Measurements from ENCODE around the gene DSCAML1.

Gene DSCAML1

GRCh38 chr11:117511483-117511930 lies 285.5 kb downstream of the DSCAML1 start:
- no peak for DNase-seq

- no peak for DNase-seq
Observed at GRCh38 chr11:117510646-117511045, 286.4 kb downstream of the DSCAML1 start.

- no peak for DNase-seq
Observed at GRCh38 chr11:117509543-117509942, 287.5 kb downstream of the DSCAML1 start.

GRCh38 chr11:117506971-117507370 lies 290.0 kb downstream of the DSCAML1 start:
- DNase-seq, result no peak

- DNase-seq, result no peak
Observed at GRCh38 chr11:117505285-117505970, 291.6 kb downstream of the DSCAML1 start.

GRCh38 chr11:117502779-117503100 lies 294.3 kb downstream of the DSCAML1 start:
- DNase-seq, result no peak

GRCh38 chr11:117502015-117502778 lies 294.8 kb downstream of the DSCAML1 start:
- DNase-seq, result no peak

GRCh38 chr11:117501237-117501898 lies 295.6 kb downstream of the DSCAML1 start:
- no peak for DNase-seq

GRCh38 chr11:117498791-117499190 lies 298.2 kb downstream of the DSCAML1 start:
- no peak for DNase-seq

GRCh38 chr11:117497206-117497951 lies 299.6 kb downstream of the DSCAML1 start:
- no peak for DNase-seq

GRCh38 chr11:117495357-117495756 lies 301.7 kb downstream of the DSCAML1 start:
- no peak for DNase-seq

GRCh38 chr11:117492578-117493251 lies 304.3 kb downstream of the DSCAML1 start:
- no peak for DNase-seq

- no peak for DNase-seq
Observed at GRCh38 chr11:117490911-117491310, 306.1 kb downstream of the DSCAML1 start.

GRCh38 chr11:117489999-117490679 lies 306.9 kb downstream of the DSCAML1 start:
- no peak for DNase-seq

GRCh38 chr11:117488996-117489952 lies 307.7 kb downstream of the DSCAML1 start:
- DNase-seq, result no peak

GRCh38 chr11:117486059-117486458 lies 311.0 kb downstream of the DSCAML1 start:
- no peak for DNase-seq

- no peak for DNase-seq
Observed at GRCh38 chr11:117484156-117484555, 312.9 kb downstream of the DSCAML1 start.

- DNase-seq, result no peak
Observed at GRCh38 chr11:117483372-117483771, 313.6 kb downstream of the DSCAML1 start.

- no peak for DNase-seq
Observed at GRCh38 chr11:117482881-117483280, 314.1 kb downstream of the DSCAML1 start.

- DNase-seq, result no peak
Observed at GRCh38 chr11:117481885-117482284, 315.1 kb downstream of the DSCAML1 start.

- DNase-seq, result no peak
Observed at GRCh38 chr11:117481036-117481435, 316.0 kb downstream of the DSCAML1 start.
